K562 (cell line): ENCODE measurements around the gene PTCH2. TPM values are rescaled to one million over a fixed set of nuclear protein-coding genes. Genes with fewer than 3 reads are reported as not detected.
A peak's percentile ranks its signal among the peaks of the same experiment; 100 is the strongest.

Experiments used
- CBFA2T3 ChIP-seq: fragments of 450-650 bp; IDR thresholded peaks from 2 replicates; pipeline ENCODE4 v1.6.1; 2017
- E2F3 ChIP-seq: fragments of 250-450 bp; sonication (Bioruptor Pico); IDR thresholded peaks from 2 replicates; pipeline ENCODE4 v1.4.0; 2020; ENCODE audit warnings: mild to moderate bottlenecking
- EP400 ChIP-seq: fragments of 450-650 bp; IDR thresholded peaks from 2 replicates; pipeline ENCODE4 v1.6.1; 2017; ENCODE audit warnings: antibody characterized with exemption, mild to moderate bottlenecking, moderate library complexity
- GABPA ChIP-seq: fragments of 200-800 bp; sonication (Bioruptor generic); conservative IDR thresholded peaks from 2 replicates; pipeline ENCODE4 v1.6.1; 2016; ENCODE audit warnings: low read depth, missing genetic modification characterization, missing compliant biosample characterization
- HOXB6 ChIP-seq: fragments of 250-450 bp; sonication (Bioruptor Pico); IDR thresholded peaks from 2 replicates; pipeline ENCODE4 v1.5.1; 2022; ENCODE audit warnings: mild to moderate bottlenecking, borderline replicate concordance
- NFXL1 ChIP-seq: fragments of 450-650 bp; formaldehyde crosslinking; IDR thresholded peaks from 2 replicates; pipeline ENCODE4 v1.4.0; 2021; ENCODE audit warnings: mild to moderate bottlenecking
- PCBP2 ChIP-seq: fragments of 200-400 bp; formaldehyde crosslinking; IDR thresholded peaks from 2 replicates; pipeline ENCODE4 v1.6.1; 2018; ENCODE audit warnings: low read length, low read depth, mild to moderate bottlenecking, moderate library complexity; ENCODE audit not compliant: poor library complexity, severe bottlenecking
- RBFOX2 ChIP-seq: fragments of 200-400 bp; formaldehyde crosslinking; IDR thresholded peaks from 2 replicates; pipeline ENCODE4 v1.6.1; 2017; ENCODE audit warnings: low read depth, mild to moderate bottlenecking, low read length, moderate library complexity
- RBM17 ChIP-seq: fragments of 200-400 bp; formaldehyde crosslinking; IDR thresholded peaks from 2 replicates; pipeline ENCODE4 v1.6.1; 2017; ENCODE audit warnings: low read depth, mild to moderate bottlenecking, low read length, borderline replicate concordance
- SAFB2 ChIP-seq: fragments of 200-400 bp; formaldehyde crosslinking; IDR thresholded peaks from 2 replicates; pipeline ENCODE4 v1.6.1; 2018; ENCODE audit warnings: borderline replicate concordance, low read length, low read depth, moderate library complexity; ENCODE audit not compliant: severe bottlenecking
- SMAD3 ChIP-seq: fragments of 450-650 bp; formaldehyde crosslinking; conservative IDR thresholded peaks from 2 replicates; pipeline ENCODE4 v1.4.0; 2020; ENCODE audit warnings: mild to moderate bottlenecking
- ZFPM2 ChIP-seq: fragments of 250-450 bp; sonication (Bioruptor Pico); IDR thresholded peaks from 2 replicates; pipeline ENCODE4 v1.5.1; 2022; ENCODE audit warnings: mild to moderate bottlenecking
- ZNF263 ChIP-seq: sonication (generic); formaldehyde crosslinking; IDR thresholded peaks from 2 replicates; pipeline ENCODE4 v1.8.0; 2022; ENCODE audit warnings: mild to moderate bottlenecking, missing genetic modification reagents, borderline replicate concordance
- ZNF695 ChIP-seq: fragments of 450-650 bp; formaldehyde crosslinking; IDR thresholded peaks from 2 replicates; pipeline ENCODE4 v1.4.0; 2020; ENCODE audit warnings: mild to moderate bottlenecking, moderate library complexity
- polyA plus RNA-seq, 8 experiments: library from polyadenylated mRNA; depleted of rRNA in 4 of 8; stranded (reverse) in 5 of 8; unstranded in 3 of 8; fragments of >200 nt; fragmentation: Nextera tagmentation in 2 of 8; fragmentation: Illumina TruSeq in 1 of 8; extraction: Ambion mirVana in 2 of 8; extraction: Trizol in 1 of 8; gene quantifications; 2 replicates each; pipeline versions ENCODE4 v1.2.1 to v1.2.3, GENCODE V29; 2011 to 2014; ENCODE audit warnings: inconsistent platforms in 1 of 8, missing spikeins in 1 of 8
- total RNA-seq, 7 experiments: library from RNA; depleted of rRNA in 6 of 7; stranded (reverse); fragments of >200 nt in 6 of 7; fragmentation: Illumina TruSeq in 2 of 7; extraction: Trizol in 2 of 7; gene quantifications; 2 replicates each; pipeline versions ENCODE4 v1.2.1 to v1.2.3, GENCODE V29; 2011 to 2021; ENCODE audit warnings: low replicate concordance in 1 of 7
- TF ChIP-seq, protein P1 (sequence below): fragments of 250-450 bp; sonication (Bioruptor Pico); IDR thresholded peaks from 2 replicates; pipeline ENCODE4 v1.9.0; 2021; ENCODE audit warnings: mild to moderate bottlenecking, inconsistent platforms
- TF ChIP-seq, protein P2 (sequence below), 2 experiments: fragments of 450-650 bp in 1 of 2; sonication (generic) in 1 of 2; formaldehyde crosslinking in 1 of 2; IDR thresholded peaks; 2 replicates each; pipeline versions ENCODE4 v1.7.1 to v1.9.0; 2016 to 2022; ENCODE audit warnings: inconsistent platforms in 1 of 2, mild to moderate bottlenecking in 1 of 2, missing genetic modification reagents in 1 of 2

PTCH2 gene
- total and polyA plus RNA-seq, 9 of the 15 experiments (the other 6 are each of a cell fraction or from before 2014, with no cell fraction given): 0.15 to 27.3 (median 0.48) TPM; not detected in 1

DNA sequence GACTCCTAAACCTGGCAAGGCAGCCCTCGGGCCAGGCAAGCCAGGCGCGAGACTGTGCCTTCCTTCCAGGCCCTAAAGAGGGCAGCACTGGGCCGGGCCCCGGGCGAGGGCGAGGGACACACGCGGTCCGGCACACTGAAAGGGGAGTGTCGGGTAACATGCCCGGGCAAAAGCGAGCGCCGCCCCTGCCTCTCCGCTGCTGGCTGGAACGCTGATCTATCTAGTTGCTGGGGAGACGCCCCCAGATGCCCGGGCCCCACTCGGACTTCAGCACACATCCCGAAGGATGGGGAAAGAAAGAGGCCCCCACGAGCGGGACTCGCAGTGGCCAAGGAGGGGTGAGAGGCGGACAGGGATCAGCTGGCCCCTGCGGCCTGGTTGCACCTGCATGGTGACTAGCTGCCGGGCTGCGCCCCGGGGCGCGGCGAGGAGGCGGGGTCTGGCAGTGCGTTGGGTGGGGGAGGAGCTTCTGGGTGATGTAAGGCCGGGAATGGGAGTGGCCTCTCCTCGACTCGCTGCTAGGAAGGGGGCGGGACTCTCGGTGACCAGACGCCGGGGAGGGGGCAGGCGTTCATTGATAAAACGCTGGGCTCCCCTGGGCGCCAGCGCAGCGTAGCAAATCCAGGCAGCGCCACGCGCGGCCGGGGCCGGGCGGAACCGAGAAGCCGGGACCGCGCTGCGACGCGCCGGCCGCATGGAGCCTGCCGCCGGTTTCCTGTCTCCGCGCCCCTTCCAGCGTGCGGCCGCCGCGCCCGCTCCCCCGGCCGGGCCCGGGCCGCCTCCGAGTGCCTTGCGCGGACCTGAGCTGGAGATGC is 43.1 kb downstream of the PTCH2 start, which contains the start of gene PLK3 (continued):
- TF ChIP-seq EP400 (peak; percentile 98), ZFPM2 (CRISPR knock-in tag) (no peak), HOXB6 (CRISPR knock-in tag) (no peak), SAFB2 (no peak), SMAD3 (peak; percentile 73; the same call in 1 of the 2 replicates), RBFOX2 (peak; percentile 98), ZNF695 (no peak), NFXL1 (CRISPR knock-in tag) (no peak), ZNF263 (no peak; the same call in 1 of the 2 replicates), E2F3 (CRISPR knock-in tag) (peak; percentile 82; the same call in 1 of the 2 replicates), CBFA2T3 (peak; percentile 51), RBM17 (no peak), GABPA (tag) (peak; percentile 61), PCBP2 (no peak)
- TF ChIP-seq, protein P1, sequence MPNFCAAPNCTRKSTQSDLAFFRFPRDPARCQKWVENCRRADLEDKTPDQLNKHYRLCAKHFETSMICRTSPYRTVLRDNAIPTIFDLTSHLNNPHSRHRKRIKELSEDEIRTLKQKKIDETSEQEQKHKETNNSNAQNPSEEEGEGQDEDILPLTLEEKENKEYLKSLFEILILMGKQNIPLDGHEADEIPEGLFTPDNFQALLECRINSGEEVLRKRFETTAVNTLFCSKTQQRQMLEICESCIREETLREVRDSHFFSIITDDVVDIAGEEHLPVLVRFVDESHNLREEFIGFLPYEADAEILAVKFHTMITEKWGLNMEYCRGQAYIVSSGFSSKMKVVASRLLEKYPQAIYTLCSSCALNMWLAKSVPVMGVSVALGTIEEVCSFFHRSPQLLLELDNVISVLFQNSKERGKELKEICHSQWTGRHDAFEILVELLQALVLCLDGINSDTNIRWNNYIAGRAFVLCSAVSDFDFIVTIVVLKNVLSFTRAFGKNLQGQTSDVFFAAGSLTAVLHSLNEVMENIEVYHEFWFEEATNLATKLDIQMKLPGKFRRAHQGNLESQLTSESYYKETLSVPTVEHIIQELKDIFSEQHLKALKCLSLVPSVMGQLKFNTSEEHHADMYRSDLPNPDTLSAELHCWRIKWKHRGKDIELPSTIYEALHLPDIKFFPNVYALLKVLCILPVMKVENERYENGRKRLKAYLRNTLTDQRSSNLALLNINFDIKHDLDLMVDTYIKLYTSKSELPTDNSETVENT (CRISPR knock-in tag): peak; percentile 39
- TF ChIP-seq, protein P2, sequence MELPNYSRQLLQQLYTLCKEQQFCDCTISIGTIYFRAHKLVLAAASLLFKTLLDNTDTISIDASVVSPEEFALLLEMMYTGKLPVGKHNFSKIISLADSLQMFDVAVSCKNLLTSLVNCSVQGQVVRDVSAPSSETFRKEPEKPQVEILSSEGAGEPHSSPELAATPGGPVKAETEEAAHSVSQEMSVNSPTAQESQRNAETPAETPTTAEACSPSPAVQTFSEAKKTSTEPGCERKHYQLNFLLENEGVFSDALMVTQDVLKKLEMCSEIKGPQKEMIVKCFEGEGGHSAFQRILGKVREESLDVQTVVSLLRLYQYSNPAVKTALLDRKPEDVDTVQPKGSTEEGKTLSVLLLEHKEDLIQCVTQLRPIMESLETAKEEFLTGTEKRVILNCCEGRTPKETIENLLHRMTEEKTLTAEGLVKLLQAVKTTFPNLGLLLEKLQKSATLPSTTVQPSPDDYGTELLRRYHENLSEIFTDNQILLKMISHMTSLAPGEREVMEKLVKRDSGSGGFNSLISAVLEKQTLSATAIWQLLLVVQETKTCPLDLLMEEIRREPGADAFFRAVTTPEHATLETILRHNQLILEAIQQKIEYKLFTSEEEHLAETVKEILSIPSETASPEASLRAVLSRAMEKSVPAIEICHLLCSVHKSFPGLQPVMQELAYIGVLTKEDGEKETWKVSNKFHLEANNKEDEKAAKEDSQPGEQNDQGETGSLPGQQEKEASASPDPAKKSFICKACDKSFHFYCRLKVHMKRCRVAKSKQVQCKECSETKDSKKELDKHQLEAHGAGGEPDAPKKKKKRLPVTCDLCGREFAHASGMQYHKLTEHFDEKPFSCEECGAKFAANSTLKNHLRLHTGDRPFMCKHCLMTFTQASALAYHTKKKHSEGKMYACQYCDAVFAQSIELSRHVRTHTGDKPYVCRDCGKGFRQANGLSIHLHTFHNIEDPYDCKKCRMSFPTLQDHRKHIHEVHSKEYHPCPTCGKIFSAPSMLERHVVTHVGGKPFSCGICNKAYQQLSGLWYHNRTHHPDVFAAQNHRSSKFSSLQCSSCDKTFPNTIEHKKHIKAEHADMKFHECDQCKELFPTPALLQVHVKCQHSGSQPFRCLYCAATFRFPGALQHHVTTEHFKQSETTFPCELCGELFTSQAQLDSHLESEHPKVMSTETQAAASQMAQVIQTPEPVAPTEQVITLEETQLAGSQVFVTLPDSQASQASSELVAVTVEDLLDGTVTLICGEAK (IDR thresholded peaks at IDR 0.05): no peak
- TF ChIP-seq, protein P2 (CRISPR knock-in tag; IDR thresholded peaks at IDR 0.05): no peak
